Measurements from ENCODE around the gene KIF26B. TPM values are rescaled to one million over a fixed set of nuclear protein-coding genes. Genes with fewer than 3 reads are reported as not detected.

KIF26B gene
- total RNA-seq, 1 donor from 2014 or later: 3.4 TPM

- no peaks in the 10 kb centered on the region for H3K27me3 ChIP-seq
- H3K4me1 ChIP-seq: no peaks in the 10 kb centered on the region
- no peak overlapping the region for H3K27ac ChIP-seq
- H3K4me3 ChIP-seq: no peak overlapping the region
- intact Hi-C loops (cut with DNase I): no loop called here
- TF ChIP-seq CTCF (IDR thresholded peaks at IDR 0.05): no peak
- no peak for ATAC-seq
- no peak for DNase-seq
- H3K36me3 ChIP-seq: no peaks in the 10 kb centered on the region
- H3K9me3 ChIP-seq: no peaks in the 10 kb centered on the region
These were observed 496.3 kb downstream of the KIF26B start for GRCh38 chr1:245651093-245651492.

GRCh38 chr1:245652116-245652515 lies 497.3 kb downstream of the KIF26B start:
- Histone ChIP-seq H3K36me3 (no peaks in the 10 kb centered on the region), H3K4me1 (no peaks in the 10 kb centered on the region), H3K27me3 (no peaks in the 10 kb centered on the region), H3K27ac (no peak overlapping the region), H3K4me3 (no peak overlapping the region), H3K9me3 (no peaks in the 10 kb centered on the region)
- ATAC-seq: no peak
- no peak for DNase-seq
- no peak for TF ChIP-seq CTCF (IDR thresholded peaks at IDR 0.05)
- intact Hi-C loops (cut with DNase I): no loop called here

- H3K4me3 ChIP-seq: no peak overlapping the region
- H3K36me3 ChIP-seq: no peaks in the 10 kb centered on the region
- no peak for ATAC-seq
- no peaks in the 10 kb centered on the region for H3K4me1 ChIP-seq
- H3K27ac ChIP-seq: no peak overlapping the region
- no peak for TF ChIP-seq CTCF (IDR thresholded peaks at IDR 0.05)
- no peaks in the 10 kb centered on the region for H3K27me3 ChIP-seq
- intact Hi-C loops (cut with DNase I): no loop called here
- no peak for DNase-seq
- H3K9me3 ChIP-seq: no peaks in the 10 kb centered on the region
These were observed 498.1 kb downstream of the KIF26B start for GRCh38 chr1:245652660-245653427.

DNA sequence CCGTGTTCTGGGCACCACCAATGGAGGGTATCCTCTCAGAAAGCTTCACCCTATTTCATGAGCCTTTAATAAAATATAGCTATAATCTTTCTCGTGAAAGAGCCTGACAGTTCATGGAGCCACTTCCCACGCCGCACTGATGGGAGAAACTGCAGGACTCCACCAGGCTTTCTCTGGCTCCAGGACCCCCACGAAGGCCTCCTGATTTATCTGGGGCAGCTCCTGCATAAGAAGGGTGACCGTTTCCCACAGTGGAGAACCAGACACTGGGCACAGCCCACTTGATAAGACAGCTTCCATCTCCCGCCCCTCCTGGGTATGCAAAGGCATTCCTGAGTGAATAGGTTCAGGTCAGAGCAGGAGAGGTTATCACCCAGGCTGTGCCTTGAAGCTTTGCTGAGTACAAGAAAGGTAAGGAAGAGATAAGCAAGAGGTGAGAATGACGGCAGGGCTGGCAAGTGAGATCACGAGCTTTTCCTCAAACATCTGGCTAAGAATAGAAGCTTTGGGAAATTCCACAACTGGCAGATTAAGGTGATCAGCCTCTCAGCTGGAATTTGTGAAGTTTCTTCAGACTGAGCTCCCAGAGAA lies 499.8 kb downstream of the KIF26B start:
- no peak for TF ChIP-seq CTCF (IDR thresholded peaks at IDR 0.05)
- Histone ChIP-seq H3K9me3 (no peaks in the 10 kb centered on the region), H3K4me3 (no peak overlapping the region), H3K27ac (no peak overlapping the region), H3K27me3 (no peaks in the 10 kb centered on the region), H3K36me3 (no peaks in the 10 kb centered on the region), H3K4me1 (no peaks in the 10 kb centered on the region)
- DNase-seq (no peak), ATAC-seq (no peak)
- intact Hi-C loops (cut with DNase I): no loop called here

GRCh38 chr1:245656189-245656717 lies 501.5 kb downstream of the KIF26B start:
- ATAC-seq (no peak), DNase-seq (no peak)
- Histone ChIP-seq H3K4me1 (no peaks in the 10 kb centered on the region), H3K4me3 (no peak overlapping the region), H3K9me3 (no peaks in the 10 kb centered on the region), H3K27me3 (no peaks in the 10 kb centered on the region), H3K27ac (no peak overlapping the region), H3K36me3 (no peaks in the 10 kb centered on the region)
- no peak for TF ChIP-seq CTCF (IDR thresholded peaks at IDR 0.05)
- intact Hi-C loops (cut with DNase I): no loop called here

Measured in upper lobe of right lung (tissue), 1 donor.